Smooth muscle cell (in vitro differentiated cells): ENCODE results near the gene HSBP1. TPM values are rescaled to one million over a fixed set of nuclear protein-coding genes. Genes with fewer than 3 reads are reported as not detected.

Experiments used
- DNase-seq: peaks from one replicate; lab custom pipeline; 2025; ENCODE audit not compliant: unreplicated experiment; lab: John Stamatoyannopoulos, UW
- H2AFZ ChIP-seq: fragments of 200-600 bp; sonication (generic); 2 replicates; pipeline ENCODE4 v1.6.0; 2016; ENCODE audit warnings: antibody characterized with exemption, low read depth, mild to moderate bottlenecking
- H3F3A ChIP-seq: fragments of 200-600 bp; sonication (generic); 2 replicates; pipeline ENCODE4 v1.6.0; 2017; ENCODE audit warnings: antibody characterized with exemption, low read depth
- H3K27ac ChIP-seq: fragments of 200-600 bp; sonication (generic); 2 replicates; pipeline ENCODE4 v1.5.1; 2016; ENCODE audit warnings: low read depth, mild to moderate bottlenecking
- H3K27me3 ChIP-seq: fragments of 200-600 bp; sonication (generic); 2 replicates; pipeline ENCODE4 v1.6.1; 2016; ENCODE audit warnings: low read depth, mild to moderate bottlenecking
- H3K36me3 ChIP-seq: fragments of 200-600 bp; sonication (generic); 2 replicates; pipeline ENCODE4 v1.5.1; 2016; ENCODE audit warnings: low read depth
- H3K4me1 ChIP-seq: fragments of 200-600 bp; sonication (generic); 2 replicates; pipeline ENCODE4 v1.5.1; 2016; ENCODE audit warnings: low read depth
- H3K4me2 ChIP-seq: fragments of 200-600 bp; sonication (generic); 2 replicates; pipeline ENCODE4 v1.6.0; 2016; ENCODE audit warnings: mild to moderate bottlenecking
- H3K4me3 ChIP-seq: fragments of 200-600 bp; sonication (generic); 2 replicates; pipeline ENCODE4 v1.5.1; 2016; ENCODE audit warnings: mild to moderate bottlenecking
- H3K79me2 ChIP-seq: fragments of 200-600 bp; sonication (generic); 2 replicates; pipeline ENCODE4 v1.6.0; 2016; ENCODE audit warnings: low read depth, mild to moderate bottlenecking
- H3K9ac ChIP-seq: fragments of 200-600 bp; sonication (generic); 2 replicates; pipeline ENCODE4 v1.6.0; 2016; ENCODE audit warnings: low read depth
- H3K9me3 ChIP-seq: fragments of 200-600 bp; sonication (generic); replicated peaks from 2 replicates; pipeline ENCODE4 v1.5.1; 2016; ENCODE audit warnings: low read depth
- H4K20me1 ChIP-seq: fragments of 200-600 bp; sonication (generic); 2 replicates; pipeline ENCODE4 v1.6.0; 2016; ENCODE audit warnings: low read depth
- whole genome bisulfite sequencing: methylation state at CpG from one replicate; pipeline ENCODE4 v1.1.7; 2016; ENCODE audit warnings: low lambda C conversion rate; 5-methylcytosine and 5-hydroxymethylcytosine counted together
- polyA plus RNA-seq: library from polyadenylated mRNA; unstranded; fragments of >200 nt; fragmentation: Nextera tagmentation; extraction: Ambion mirVana; gene quantifications from 2 replicates; pipeline ENCODE4 v1.2.1, GENCODE V29; 2016
- total RNA-seq: library from RNA; depleted of rRNA; stranded (reverse); fragments of >200 nt; gene quantifications from 2 replicates; pipeline ENCODE4 v1.2.3, GENCODE V29; 2014
- TF ChIP-seq, protein P1 (sequence below): fragments of 200-600 bp; sonication (generic); IDR thresholded peaks from 2 replicates; pipeline ENCODE4 v1.5.1; 2017; ENCODE audit warnings: borderline replicate concordance, mild to moderate bottlenecking, antibody characterized with exemption; ENCODE audit not compliant: insufficient read depth, poor library complexity, severe bottlenecking

Gene HSBP1
- total and polyA plus RNA-seq, 2 experiments from 2014 or later, result 20.3 to 390 TPM

DNA sequence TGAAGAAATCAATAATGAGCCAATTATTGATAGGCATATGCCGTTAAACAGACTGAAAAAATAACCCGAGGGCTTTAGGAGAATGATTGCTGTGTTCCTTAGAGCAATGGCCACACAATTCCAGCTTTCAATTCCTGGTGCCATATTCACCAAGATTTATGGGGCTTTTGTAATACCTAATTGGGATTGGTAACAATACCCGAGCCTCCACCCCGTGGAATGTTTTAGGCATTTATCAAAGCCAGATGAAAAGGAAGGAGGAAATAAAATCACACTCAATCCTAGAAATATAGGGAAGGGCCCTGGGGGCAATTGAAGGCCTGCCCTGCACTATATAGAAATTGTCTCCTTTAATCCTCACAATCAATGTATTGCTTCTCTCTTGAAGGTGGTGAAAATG, 49.0 kb downstream of the HSBP1 start:
- WGBS, result 93% methylated on average over 4 of the region's 4 CpGs
- H3K9ac ChIP-seq, result no peak overlapping the region
- H3K79me2 ChIP-seq, result no peaks in the 10 kb centered on the region
- H3K4me1 ChIP-seq, result no peaks in the 10 kb centered on the region
- H4K20me1 ChIP-seq, result no peaks in the 10 kb centered on the region
- no peaks in the 10 kb centered on the region for H3F3A ChIP-seq
- no peaks in the 10 kb centered on the region for H3K36me3 ChIP-seq
- TF ChIP-seq, protein P1, sequence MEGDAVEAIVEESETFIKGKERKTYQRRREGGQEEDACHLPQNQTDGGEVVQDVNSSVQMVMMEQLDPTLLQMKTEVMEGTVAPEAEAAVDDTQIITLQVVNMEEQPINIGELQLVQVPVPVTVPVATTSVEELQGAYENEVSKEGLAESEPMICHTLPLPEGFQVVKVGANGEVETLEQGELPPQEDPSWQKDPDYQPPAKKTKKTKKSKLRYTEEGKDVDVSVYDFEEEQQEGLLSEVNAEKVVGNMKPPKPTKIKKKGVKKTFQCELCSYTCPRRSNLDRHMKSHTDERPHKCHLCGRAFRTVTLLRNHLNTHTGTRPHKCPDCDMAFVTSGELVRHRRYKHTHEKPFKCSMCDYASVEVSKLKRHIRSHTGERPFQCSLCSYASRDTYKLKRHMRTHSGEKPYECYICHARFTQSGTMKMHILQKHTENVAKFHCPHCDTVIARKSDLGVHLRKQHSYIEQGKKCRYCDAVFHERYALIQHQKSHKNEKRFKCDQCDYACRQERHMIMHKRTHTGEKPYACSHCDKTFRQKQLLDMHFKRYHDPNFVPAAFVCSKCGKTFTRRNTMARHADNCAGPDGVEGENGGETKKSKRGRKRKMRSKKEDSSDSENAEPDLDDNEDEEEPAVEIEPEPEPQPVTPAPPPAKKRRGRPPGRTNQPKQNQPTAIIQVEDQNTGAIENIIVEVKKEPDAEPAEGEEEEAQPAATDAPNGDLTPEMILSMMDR, result no peak
- no peak for DNase-seq
- no peaks in the 10 kb centered on the region for H3K9me3 ChIP-seq
- no peak overlapping the region for H3K4me3 ChIP-seq
- H3K27ac ChIP-seq, result no peak overlapping the region
- no peaks in the 10 kb centered on the region for H3K27me3 ChIP-seq
- H3K4me2 ChIP-seq, result no peak overlapping the region
- no peak overlapping the region for H2AFZ ChIP-seq

DNA sequence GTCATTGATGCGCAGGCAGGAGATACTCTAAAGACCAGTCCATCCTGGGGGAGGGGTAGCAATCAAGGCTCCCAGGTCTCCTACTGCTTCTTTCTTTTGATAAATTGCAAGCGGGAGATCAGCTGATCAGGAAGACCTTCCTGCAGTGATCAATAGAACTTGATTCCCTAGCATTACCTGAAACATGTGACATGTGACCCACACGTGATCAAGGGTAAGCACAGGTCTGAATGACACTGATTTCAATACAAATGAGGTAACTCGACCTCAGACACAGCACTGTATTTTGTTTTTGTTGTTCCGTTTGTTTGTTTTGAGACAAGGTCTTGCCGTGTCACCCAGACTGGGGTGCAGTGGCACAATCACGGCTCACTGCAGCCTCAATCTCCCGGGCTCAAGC, 51.5 kb downstream of the HSBP1 start:
- DNase-seq, result no peak
- WGBS, result 90% methylated on average over 8 of the region's 8 CpGs

DNA sequence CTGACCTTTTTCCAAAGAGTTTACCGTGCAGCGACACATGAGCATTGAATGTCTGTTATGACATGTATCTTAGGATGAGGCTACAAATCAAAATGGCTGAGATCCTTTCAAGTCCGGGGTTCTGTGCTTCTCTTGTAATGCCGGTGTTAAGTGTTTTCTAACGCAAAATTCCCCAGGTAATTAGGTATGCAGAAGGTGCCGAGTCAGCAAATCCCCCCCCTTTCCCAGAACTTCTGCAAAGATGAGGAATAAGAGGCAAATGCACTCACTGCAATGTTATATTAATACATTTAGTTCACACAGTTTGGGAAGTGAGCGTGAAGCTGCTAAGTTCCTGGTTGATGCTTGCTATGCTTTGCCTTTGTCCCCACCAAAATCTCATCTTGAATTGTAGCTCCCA, 54.9 kb downstream of the HSBP1 start:
- TF ChIP-seq, protein P1, result no peak
- no peak for DNase-seq
- Histone ChIP-seq H3F3A (no peaks in the 10 kb centered on the region), H3K27me3 (no peaks in the 10 kb centered on the region), H3K9ac (no peak overlapping the region), H3K9me3 (no peaks in the 10 kb centered on the region), H3K79me2 (no peaks in the 10 kb centered on the region), H3K4me3 (no peak overlapping the region), H2AFZ (no peak overlapping the region), H3K4me2 (no peak overlapping the region), H3K36me3 (no peaks in the 10 kb centered on the region), H4K20me1 (no peaks in the 10 kb centered on the region), H3K27ac (no peak overlapping the region), H3K4me1 (no peaks in the 10 kb centered on the region)
- 84% methylated on average over 7 of the region's 7 CpGs for WGBS

More for the DNA sequence above, 51.5 kb downstream of the HSBP1 start:
- Histone ChIP-seq H3K27me3 (no peaks in the 10 kb centered on the region), H4K20me1 (no peaks in the 10 kb centered on the region), H3K4me1 (no peaks in the 10 kb centered on the region), H3F3A (no peaks in the 10 kb centered on the region), H3K36me3 (no peaks in the 10 kb centered on the region), H3K9me3 (no peaks in the 10 kb centered on the region), H3K9ac (no peak overlapping the region), H3K79me2 (no peaks in the 10 kb centered on the region), H3K4me2 (no peak overlapping the region), H3K4me3 (no peak overlapping the region), H3K27ac (no peak overlapping the region), H2AFZ (no peak overlapping the region)
- TF ChIP-seq, protein P1, result no peak

DNA sequence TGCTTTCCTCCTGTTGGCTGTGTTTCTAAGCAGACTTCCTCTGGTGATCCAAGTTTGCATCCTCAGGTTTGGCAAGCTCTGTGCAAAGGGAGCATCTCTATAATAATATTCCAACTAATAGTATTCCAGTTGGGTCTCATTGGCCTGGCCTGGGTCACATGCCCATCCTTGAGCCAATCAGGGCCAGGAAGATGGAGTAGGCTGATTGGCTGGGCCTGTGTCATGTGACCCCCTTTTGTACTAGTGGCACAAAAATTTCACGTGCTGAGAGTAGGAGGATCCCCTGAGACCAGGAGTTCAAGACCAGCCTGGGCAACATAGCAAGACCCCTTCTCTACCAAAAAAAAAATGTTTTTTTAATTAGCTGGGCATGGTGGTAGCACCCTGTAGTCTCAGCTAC, 55.9 kb downstream of the HSBP1 start:
- H4K20me1 ChIP-seq, result no peaks in the 10 kb centered on the region
- H3K4me3 ChIP-seq, result no peak overlapping the region
- no peaks in the 10 kb centered on the region for H3K27me3 ChIP-seq
- H3F3A ChIP-seq, result no peaks in the 10 kb centered on the region
- no peak for DNase-seq
- H3K79me2 ChIP-seq, result no peaks in the 10 kb centered on the region
- H2AFZ ChIP-seq, result no peak overlapping the region
- no peak overlapping the region for H3K9ac ChIP-seq
- 81% methylated on average over 1 of the region's 1 CpG for WGBS
- H3K9me3 ChIP-seq, result no peaks in the 10 kb centered on the region
- TF ChIP-seq, protein P1, result no peak
- H3K36me3 ChIP-seq, result no peaks in the 10 kb centered on the region
- H3K4me1 ChIP-seq, result no peaks in the 10 kb centered on the region
- H3K4me2 ChIP-seq, result no peak overlapping the region
- no peak overlapping the region for H3K27ac ChIP-seq

Other genes starting within 250 kb of the HSBP1 start
- gene MLYCD, start 91.1 kb downstream of the HSBP1 start, total RNA-seq, result 1.2 and 1.8 TPM in 2 replicates
- 1.6 and 4.0 TPM in 2 replicates for gene MLYCD, start 91.1 kb downstream of the HSBP1 start, polyA plus RNA-seq
- 5.1 and 8.9 TPM in 2 replicates for gene OSGIN1, start 145.3 kb downstream of the HSBP1 start, total RNA-seq
- 12.4 and 13.8 TPM in 2 replicates for gene OSGIN1, start 145.3 kb downstream of the HSBP1 start, polyA plus RNA-seq
- gene NECAB2, start 160.3 kb downstream of the HSBP1 start, total RNA-seq, result 0.13 and 0.22 TPM in 2 replicates
- 0.83 and 1.7 TPM in 2 replicates for gene NECAB2, start 160.3 kb downstream of the HSBP1 start, polyA plus RNA-seq
- not detected in 2 replicates for gene SLC38A8, start 234.8 kb downstream of the HSBP1 start, total RNA-seq
- gene SLC38A8, start 234.8 kb downstream of the HSBP1 start, polyA plus RNA-seq, result not detected in 2 replicates